IMR-90 (cell line): Measurements from ENCODE around the gene SNX21.

ENCODE experiments used
- BHLHE40 ChIP-seq: fragments of 150-350 bp; IDR thresholded peaks from 2 replicates; pipeline ENCODE4 v1.6.1; 2016; ENCODE audit warnings: mild to moderate bottlenecking, low read depth, low read length
- MXI1 ChIP-seq: IDR thresholded peaks from 2 replicates; pipeline ENCODE4 v1.6.1; 2012; ENCODE audit warnings: low read depth, mild to moderate bottlenecking, low read length, moderate library complexity, borderline replicate concordance
- NFE2L2 ChIP-seq: fragments of 150-350 bp; IDR thresholded peaks from 2 replicates; pipeline ENCODE4 v1.6.1; 2016; ENCODE audit warnings: low read depth, mild to moderate bottlenecking, low read length
- POLR2A ChIP-seq: IDR thresholded peaks from 2 replicates; pipeline ENCODE4 v1.6.1; 2012; ENCODE audit warnings: mild to moderate bottlenecking, low read depth, low read length
- RAD21 ChIP-seq: IDR thresholded peaks from 2 replicates; pipeline ENCODE4 v1.6.1; 2012; ENCODE audit warnings: low read length, improper control_type of control experiment
- RCOR1 ChIP-seq: IDR thresholded peaks from 2 replicates; pipeline ENCODE4 v1.6.1; 2012; ENCODE audit warnings: mild to moderate bottlenecking, low read length, improper control_type of control experiment; ENCODE audit not compliant: insufficient replicate concordance
- TF ChIP-seq, protein P1 (sequence below): conservative IDR thresholded peaks from 2 replicates; pipeline ENCODE4 v1.5.1; 2012; ENCODE audit warnings: mild to moderate bottlenecking, low read depth, low read length, improper control_type of control experiment
- TF ChIP-seq, protein P2 (sequence below): fragments of 150-350 bp; IDR thresholded peaks from 2 replicates; pipeline ENCODE4 v1.6.1; 2016; ENCODE audit warnings: low read depth, mild to moderate bottlenecking, low read length, moderate library complexity, borderline replicate concordance

DNA sequence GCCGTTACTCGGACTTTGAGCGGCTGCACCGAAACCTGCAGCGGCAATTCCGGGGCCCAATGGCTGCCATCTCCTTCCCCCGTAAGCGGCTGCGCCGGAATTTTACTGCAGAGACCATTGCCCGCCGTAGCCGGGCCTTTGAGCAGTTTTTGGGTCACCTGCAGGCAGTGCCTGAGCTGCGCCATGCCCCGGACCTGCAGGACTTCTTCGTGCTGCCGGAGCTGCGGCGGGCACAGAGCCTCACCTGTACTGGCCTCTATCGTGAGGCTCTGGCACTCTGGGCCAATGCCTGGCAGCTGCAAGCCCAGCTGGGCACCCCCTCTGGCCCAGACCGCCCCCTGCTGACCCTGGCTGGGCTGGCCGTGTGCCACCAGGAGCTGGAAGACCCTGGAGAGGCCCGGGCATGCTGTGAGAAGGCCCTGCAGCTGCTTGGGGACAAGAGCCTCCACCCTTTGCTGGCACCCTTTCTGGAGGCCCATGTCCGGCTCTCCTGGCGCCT is 7.2 kb downstream of the SNX21 start:
- TF ChIP-seq, protein P1, sequence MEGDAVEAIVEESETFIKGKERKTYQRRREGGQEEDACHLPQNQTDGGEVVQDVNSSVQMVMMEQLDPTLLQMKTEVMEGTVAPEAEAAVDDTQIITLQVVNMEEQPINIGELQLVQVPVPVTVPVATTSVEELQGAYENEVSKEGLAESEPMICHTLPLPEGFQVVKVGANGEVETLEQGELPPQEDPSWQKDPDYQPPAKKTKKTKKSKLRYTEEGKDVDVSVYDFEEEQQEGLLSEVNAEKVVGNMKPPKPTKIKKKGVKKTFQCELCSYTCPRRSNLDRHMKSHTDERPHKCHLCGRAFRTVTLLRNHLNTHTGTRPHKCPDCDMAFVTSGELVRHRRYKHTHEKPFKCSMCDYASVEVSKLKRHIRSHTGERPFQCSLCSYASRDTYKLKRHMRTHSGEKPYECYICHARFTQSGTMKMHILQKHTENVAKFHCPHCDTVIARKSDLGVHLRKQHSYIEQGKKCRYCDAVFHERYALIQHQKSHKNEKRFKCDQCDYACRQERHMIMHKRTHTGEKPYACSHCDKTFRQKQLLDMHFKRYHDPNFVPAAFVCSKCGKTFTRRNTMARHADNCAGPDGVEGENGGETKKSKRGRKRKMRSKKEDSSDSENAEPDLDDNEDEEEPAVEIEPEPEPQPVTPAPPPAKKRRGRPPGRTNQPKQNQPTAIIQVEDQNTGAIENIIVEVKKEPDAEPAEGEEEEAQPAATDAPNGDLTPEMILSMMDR: no peak
- TF ChIP-seq POLR2A: no peak
- TF ChIP-seq MXI1: no peak
- no peak for TF ChIP-seq BHLHE40
- no peak for TF ChIP-seq RCOR1
- no peak for TF ChIP-seq NFE2L2
- no peak for TF ChIP-seq RAD21
- TF ChIP-seq, protein P2, sequence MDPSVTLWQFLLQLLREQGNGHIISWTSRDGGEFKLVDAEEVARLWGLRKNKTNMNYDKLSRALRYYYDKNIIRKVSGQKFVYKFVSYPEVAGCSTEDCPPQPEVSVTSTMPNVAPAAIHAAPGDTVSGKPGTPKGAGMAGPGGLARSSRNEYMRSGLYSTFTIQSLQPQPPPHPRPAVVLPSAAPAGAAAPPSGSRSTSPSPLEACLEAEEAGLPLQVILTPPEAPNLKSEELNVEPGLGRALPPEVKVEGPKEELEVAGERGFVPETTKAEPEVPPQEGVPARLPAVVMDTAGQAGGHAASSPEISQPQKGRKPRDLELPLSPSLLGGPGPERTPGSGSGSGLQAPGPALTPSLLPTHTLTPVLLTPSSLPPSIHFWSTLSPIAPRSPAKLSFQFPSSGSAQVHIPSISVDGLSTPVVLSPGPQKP: no peak
